ENCODE measurements around the gene FLYWCH2. TPM values are rescaled to one million over a fixed set of nuclear protein-coding genes. Genes with fewer than 3 reads are reported as not detected.

Gene FLYWCH2
- total and polyA plus RNA-seq, 9 of the 15 experiments (the other 6 are each of a cell fraction or from before 2014, with no cell fraction given) = 0.70 to 55.5 (median 7.6) TPM

GRCh38 chr16:2852731-2853507, 30.1 kb upstream of the FLYWCH2 start (continued):
- TF ChIP-seq RNF219 (CRISPR knock-in tag; IDR thresholded peaks at IDR 0.05) = no peak
- TF ChIP-seq ARID2 (IDR thresholded peaks at IDR 0.05) = no peak
- TF ChIP-seq CBX2 (IDR thresholded peaks at IDR 0.05; ENCODE audit: insufficient read depth, low read length, poor library complexity, severe bottlenecking) = no peak
- no peak for TF ChIP-seq NR2C2 (CRISPR knock-in tag; IDR thresholded peaks at IDR 0.05)
- no peak for TF ChIP-seq NR2C2 (tag; IDR thresholded peaks at IDR 0.05)
- no peak for TF ChIP-seq E2F8 (IDR thresholded peaks at IDR 0.05; ENCODE audit: low read depth, partially characterized antibody)
- no peak for TF ChIP-seq ZBTB2 (IDR thresholded peaks at IDR 0.05)
- TF ChIP-seq NBN (IDR thresholded peaks at IDR 0.05; ENCODE audit: low read depth) = no peak
- no peak for TF ChIP-seq PURB (CRISPR knock-in tag; IDR thresholded peaks at IDR 0.05; ENCODE audit: low read depth)
- TF ChIP-seq ZBTB33 (CRISPR knock-in tag; IDR thresholded peaks at IDR 0.05) = peak; percentile 40; the same call in 1 of the 2 replicates
- no peak for TF ChIP-seq ZBTB34 (CRISPR knock-in tag; IDR thresholded peaks at IDR 0.05)
- TF ChIP-seq ZNF316 (IDR thresholded peaks at IDR 0.05) = no peak
